GM19043 (cell line): ENCODE data around the gene NR6A1.
"Not testable (repeated sequence)": the region's sequence is repeated elsewhere in the genome, so short reads cannot be mapped to it uniquely, and the experiment has no call there.

Experiments
- ATAC-seq: cut with Tn5 transposase; IDR thresholded peaks from one replicate; pipeline ENCODE4 v1.9.1; 2021; ENCODE audit warnings: low read depth; ENCODE audit not compliant: unreplicated experiment

Gene NR6A1

DNA sequence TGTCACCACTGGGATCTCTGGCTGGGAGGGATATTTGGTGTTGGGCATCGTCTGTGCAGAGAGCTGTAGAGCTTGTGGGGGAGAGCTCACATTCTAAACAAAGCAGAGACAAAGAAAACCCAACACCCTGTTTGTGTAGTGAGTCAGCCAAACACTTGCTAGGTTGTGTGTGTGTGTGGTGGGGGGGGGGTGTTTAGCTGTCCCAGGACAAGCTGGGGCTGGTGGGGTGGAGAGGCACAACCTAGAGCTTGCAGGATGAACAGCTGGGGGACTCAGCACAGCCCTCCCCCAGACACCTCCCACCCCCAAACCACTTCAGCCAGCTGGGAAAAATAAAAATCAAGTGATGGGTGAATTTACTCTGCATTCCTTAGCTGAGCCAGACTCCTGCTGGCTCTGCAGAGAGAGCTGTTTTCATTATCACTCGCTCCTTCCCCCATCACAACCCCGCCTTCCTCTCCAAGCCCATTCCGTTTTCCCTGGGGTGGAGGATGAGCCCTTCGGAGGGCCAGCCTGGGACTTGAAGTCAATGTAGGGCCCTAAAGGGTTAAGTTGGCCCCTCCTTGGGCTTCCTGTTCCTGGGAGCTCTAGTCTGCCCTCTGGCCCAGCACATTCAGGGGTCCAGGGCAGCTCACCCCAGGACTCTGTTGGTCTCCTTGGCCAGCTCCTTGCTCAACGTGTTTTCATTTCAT lies 8.4 kb upstream of the NR6A1 start:
- ATAC-seq, result no peak

DNA sequence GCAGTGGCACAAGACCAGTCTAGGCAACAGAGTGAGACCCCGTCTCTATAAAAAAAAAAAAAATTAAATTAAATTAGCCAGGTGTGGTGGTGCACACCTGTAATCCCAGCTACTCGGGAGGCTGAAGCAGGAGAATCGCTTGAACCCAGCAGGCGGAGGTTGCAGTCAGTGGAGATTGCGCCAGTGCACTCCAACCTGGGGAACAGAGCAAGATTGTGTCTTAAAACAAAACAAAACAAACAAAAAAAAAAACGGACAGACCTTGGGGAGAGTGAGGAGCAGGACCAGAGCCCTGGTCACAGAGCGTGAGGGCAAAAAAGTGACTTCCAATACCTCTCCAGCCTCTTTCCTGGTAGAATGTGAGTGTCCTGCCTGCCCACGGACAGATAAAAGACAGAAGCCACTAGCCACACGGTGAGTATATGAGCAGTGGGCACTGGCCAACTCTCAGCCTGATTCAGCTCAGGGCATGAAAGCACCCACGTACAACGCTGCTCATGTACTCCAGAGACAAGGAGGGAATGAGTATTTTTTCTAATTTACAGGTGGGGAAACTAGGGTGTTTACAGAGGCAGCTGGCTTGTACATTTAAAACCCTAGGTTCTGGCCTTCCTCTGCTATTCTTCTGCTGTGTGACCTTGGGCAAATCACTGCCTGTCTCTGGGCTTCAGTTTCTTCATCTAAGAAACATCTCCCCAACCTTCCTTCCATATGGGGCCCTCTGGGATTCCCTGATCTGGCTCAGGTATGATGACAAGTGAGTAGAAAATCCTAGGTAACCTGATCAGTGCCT lies 7.7 kb upstream of the NR6A1 start:
- ATAC-seq, result no peak

DNA sequence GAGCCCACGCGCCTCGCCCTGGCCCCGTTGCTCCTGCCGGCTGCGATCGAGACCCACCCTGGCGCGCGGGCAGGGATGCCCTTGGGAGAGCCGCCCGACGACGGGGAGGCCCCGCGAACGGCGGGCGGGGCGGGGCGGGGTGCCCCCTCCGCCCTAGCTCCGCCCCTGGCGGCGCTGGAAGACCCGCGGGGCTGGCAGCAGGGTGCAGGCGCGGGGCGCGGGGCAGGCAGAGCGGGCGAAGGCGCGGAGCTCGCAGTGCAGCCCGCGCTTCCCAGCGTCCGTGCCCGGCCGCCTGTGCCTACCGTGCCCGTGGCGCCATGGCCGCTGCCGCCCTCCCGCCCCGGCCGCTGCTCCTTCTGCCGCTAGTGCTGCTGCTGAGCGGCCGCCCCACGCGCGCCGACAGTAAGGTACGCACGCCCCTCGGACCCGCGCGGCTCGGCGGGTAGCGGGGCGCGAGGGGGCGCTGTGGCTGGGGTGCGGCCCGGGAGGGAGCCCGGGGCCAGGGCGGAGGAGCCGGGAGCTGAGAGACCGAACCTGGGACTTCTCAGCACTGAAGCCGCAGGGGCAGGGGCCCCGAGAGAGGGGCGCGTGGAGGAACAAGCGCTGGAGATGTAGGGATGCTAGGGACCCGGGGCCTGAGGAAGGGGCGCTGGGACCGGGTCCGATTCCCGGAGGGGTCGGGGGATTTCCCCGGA lies 6.0 kb upstream of the NR6A1 start, which contains the start of gene OLFML2A:
Gene OLFML2A (plus strand): TSS at position 180 of the 695 bp plus-strand sequence. CDS start 138 bp downstream, at position 318.
- ATAC-seq, result no peak

DNA sequence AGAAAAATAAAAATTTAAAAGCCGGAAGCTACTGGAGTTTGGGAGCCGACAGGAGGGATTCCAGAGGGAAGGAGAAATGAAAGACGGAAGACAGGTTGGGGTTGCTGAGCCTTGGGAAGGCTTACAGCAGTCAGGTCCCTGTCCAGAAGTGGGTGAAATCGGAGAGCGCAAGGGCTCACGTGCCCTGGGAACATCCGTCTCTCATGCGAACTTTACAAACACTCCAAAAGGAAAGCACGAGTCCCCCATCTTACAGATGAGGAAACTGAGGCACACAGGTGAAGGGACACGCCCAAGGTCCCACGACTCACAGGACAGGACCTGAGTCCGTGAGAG lies 5.5 kb upstream of the NR6A1 start:
- ATAC-seq, result no peak

DNA sequence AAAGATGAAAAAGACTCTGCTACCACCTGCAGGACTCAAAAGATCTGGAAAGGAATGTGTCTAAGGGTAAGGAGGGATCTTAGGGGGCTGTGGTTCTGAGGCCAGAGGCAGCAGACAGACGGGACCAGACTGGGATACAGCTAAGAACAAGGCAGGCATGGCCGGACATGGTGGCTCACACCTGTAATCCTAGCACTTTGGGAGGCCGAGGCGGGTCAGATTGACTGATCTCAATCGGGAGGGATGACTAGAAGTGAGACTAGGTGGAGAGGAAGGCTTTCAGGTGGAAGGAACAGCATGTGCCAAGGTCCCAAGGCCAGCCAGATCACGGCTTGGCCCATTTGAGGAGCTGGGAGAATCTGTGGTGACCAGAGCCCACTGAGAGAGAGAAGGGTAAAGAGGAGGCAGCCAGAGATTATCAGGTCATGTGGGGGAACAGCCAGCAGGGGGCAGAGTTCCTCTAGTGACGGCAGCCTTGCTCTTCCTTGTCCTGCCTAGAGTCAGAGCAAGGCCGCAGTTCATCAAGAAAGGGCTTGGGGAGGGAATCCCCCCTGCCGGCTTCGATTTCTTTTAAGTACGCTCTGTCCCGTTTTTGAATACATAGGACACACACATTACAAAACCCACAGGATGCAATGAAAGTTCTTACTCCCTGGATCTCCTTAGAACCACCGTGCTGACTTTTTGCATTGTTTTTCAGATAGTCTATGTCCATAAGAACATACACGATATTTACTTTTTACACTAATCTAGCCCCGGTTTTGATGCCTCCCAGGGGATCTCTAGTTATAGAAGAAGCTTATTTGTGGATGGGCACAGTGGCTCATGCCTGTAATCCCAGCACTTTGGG lies 3.2 kb upstream of the NR6A1 start:
- ATAC-seq, result no peak

DNA sequence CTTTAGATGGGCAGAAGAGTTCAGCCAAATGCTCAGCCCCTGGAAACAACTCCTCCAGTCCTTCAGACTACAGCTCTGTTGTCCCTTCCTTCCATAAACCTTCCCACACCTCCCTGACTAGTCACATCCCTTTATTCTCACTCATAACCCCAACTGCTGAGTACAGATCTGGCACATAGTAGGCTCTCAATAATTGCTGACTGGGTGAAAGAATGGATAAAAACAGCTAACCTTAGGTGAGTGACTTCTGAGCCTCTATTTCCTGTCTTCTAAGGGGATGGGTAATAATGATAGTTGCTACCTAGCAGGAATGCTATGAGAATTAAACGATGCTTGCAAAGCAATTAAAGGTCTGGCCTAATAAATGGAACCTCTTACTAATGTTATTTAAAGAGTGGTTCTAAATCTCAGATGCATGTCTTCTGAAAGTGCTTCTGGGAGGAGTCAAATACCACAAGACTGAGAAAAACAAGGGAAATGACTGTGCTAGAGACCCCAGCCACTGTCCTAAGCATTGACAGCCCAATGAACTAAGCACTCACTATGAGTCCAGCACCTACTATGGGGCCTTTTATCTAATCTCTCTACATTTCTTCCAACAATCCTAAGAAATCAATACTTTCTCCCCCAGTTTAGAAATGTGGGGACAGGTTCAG lies 2.5 kb upstream of the NR6A1 start:
- no peak for ATAC-seq

DNA sequence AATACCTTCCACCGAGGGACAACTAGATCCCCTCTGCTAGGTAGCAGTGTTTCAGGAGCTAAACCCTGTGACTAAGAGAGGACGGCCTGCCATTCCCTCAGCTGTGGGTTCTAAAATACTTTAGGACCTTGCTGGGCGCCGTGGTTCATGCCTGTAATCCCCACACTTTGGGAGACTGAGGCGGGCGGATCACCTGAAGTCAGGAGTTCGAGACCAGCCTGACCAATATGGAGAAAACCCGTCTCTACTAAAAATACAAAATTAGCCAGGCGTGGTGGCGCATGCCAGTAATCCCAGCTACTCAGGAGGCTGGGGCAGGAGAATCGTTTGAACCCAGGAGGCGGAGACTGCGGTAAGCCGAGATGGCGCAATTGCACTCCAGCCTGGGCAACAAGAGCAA lies 1.8 kb upstream of the NR6A1 start:
- not testable (repeated sequence) for ATAC-seq

DNA sequence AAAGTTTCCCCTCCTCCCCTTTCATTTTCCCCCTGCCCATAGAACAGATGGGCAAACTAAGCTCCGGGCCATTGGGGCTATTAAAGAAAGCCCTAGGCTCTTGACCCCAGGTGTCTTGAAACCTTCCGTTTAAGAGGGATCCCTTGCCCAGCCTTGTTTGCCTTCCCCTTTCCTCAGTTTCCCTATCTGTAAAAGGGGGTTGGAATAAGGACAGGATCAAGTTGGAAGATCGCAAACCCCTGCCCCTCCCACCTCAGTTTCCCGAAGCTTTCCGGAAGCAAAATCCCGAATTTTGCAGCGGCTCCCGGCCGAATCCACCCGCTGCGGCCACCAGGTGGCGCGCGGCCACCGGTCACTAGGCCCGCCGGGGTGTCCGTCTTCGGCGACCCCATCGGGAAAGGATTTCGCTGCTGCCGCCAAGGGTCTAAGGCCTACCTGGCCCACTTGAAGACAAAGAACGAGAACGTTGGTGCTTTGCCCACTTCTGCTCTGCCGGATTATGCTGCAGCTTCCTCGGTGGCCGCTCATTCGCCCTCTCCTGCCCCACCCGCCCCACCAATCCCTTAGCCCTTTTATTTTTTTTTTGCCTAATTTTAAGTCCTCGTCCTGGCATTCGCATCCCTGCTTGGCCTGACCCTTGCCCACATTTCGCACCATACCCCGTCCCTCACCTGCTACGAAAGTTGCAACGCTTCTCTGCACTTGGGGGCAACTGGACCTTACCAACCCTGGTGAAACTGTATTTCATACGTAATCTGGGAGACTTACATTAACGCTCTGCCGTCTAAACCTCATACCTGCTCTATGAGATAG lies 962 bp upstream of the NR6A1 start:
- ATAC-seq, result no peak

DNA sequence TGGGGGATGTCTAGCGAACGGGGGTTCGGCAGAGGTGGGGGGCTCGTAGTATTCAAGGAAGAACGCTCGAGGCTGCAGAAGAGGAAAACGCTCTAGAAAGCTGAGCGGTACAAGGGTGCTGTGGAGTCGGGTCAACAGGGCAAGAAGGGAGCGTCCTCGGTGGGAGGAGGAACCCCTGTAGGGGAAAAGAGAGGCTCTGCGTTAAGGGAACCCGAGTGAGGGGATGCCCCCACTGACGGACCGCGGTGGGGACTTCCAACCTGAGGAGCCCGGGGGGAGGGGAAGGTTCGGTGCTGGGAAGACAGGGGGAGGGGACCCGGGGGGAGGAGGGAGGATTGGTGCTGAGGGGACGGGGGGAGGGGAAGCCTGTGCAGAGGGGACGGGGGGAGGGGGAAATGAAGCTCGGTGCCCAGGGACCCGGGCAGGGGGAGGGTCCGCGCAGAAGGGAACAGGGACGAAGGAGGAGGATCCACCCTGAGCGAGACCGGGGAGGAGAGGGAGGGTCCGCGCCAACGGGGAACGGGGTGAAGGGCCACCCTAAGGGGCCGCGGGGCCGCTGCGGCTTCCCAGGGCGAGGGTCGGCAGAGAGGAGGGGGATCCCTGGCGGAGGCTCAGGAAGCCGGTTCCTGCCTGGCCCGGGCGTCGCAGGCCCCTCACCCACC lies 621 bp downstream of the NR6A1 start:
- ATAC-seq, result no peak

DNA sequence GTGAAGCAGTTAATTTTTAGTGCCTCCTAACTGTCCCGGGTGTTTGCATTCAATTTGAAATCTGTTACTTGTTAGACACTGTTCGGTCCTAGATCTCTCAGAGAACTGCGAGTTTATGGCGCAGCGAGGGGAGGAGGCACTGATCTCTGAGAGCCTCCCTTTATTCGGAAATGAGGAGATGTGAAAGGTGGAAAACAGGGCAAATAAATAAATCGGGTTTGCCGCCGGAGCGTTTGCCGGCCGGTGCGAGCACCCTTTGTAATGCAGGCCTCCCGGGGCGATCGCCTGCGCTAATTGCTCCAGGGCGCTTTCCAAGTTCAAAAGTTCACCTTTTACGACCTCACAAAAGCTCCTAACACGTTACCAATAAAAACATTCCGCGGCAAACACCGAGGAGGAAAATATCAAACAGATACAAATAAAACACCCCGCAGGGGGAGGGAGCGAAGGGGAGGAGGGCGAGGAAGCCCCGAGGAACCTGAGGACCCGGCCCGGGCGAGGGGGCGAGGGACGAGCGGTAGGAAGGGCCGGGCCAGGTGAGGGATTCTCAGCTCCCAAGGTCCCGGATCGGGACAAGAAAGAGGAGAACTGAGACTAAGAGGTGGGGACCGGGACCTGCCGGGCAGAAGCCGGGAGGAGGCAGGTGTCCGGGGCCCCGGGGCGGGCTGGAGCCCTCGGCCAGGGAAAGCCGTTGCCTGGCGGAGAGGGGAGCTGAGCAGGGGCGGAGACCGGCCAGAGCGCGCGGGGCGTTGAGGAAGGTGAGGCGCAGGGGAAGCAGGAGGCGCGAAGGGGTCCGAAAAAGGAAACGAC lies 1.4 kb downstream of the NR6A1 start:
- no peak for ATAC-seq

DNA sequence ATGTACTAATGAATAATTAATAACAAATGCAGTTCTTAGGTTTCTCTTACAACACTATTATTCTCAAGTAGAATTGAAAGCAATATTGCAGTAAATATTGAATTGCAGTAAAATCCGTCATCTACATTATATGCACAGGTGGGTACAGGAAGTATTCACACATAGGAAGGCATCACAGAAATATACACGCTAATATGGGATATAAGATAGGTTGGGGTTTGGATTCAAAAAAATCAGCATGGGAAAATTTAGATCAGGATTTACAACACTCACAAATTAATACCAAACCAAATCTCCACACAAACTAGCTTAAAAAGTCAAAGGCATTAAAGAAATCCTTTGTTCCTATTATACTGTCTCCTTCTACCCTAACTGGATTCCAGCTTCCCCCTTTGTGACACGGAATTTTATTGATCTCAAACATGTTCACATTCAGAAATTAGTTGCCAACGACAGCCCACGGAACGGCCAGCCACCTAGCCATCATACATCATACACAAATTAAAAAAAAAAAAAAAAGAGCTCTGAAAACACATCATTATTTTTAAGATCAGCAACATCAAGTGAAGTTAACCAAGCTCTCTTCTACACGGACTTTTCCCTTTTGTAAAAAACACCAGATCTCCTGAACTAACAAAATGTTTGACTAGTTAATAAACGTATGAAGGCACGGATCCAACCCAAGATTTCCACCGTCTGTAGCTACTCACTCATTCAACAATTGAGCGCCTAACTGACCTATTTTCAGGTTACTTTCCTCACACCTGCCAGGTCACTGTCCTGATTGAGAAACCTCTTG lies 2.2 kb downstream of the NR6A1 start:
- no peak for ATAC-seq

DNA sequence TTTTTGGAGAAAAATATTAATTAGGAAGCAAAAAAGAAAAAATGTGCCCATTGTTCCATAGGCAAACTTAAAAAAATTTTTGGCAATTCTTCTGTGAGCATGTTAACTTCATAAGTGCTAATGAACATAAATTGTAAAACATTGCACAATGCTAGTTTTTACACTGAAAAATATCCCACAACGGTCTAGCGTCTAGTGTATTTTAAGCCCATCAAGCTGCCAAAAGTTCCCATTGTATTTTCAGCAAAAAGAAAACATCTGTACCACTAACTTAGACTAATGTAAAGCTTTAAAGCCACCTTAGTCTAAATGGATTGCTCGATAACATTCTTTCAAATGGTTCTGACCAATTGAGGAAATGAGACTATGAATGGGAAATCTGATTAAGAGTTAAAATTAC lies 2.8 kb downstream of the NR6A1 start:
- ATAC-seq, result no peak

DNA sequence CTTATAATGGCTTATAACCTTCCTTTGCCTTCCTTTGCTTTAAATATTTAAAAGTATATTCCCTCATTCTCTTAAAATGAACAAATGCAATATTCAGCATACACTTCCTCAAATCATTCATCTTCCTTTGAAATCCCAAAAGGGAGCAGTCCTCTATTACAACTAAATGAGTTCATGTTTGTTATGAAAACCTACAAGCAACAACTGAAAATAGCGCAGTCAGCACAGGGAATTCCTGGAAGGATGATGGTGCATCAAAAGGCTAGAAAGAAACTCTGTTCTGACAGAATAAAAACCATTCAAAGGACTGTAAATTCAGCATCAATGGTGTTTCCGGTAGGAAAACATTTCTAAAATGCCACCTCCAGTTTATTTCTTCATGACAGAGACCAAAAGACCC lies 3.3 kb downstream of the NR6A1 start:
- ATAC-seq, result no peak

DNA sequence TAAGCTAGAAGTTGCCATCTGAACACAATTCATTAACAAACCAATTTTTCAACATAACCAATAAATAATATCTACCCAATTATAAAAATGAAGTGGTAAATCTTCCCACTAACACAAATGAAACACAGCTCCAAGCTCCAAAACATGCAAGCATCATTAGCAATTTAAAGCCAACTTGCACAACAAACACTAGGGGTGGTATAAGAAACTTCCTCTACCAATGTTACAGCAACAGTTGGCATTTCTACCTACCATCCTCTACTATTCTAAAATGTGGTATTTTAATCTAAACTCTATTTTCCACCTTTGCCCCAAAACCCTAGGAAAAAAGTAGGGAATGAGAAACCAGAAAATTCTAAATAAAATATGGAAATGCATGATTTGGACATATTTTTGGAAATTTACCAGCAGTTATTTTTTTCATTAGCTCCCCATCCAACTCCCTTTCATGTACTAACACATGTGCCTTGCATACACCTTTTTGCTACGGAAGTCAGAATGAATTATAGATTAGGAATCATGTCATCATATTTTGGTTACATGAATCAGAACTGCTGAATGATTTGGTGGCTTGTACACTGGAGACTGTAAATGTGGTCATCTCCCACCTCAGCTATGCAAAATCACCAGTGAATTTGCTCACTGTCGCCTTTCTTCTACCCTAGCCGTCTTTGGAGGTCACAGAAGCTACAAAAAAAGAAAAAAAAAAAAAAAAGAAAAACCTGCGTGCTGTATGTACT lies 4.1 kb downstream of the NR6A1 start:
- no peak for ATAC-seq

DNA sequence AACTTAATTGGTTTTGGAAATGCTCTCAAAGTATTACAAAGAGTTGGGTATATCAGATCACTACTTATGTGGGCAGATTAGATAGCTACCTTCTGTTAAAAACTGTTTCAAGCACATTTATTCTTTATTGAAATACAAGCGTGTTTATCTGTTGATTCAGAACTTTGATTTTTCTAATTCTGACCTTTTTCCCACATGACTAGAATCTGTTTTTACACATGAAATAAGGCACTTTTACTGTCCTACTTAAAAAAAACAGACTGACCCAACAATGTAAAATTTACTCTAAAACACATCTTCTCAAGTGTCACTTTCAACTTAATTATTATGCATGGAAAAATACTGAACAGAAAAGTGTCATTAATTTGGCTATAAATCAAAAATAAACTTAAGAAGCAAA lies 4.8 kb downstream of the NR6A1 start:
- no peak for ATAC-seq

DNA sequence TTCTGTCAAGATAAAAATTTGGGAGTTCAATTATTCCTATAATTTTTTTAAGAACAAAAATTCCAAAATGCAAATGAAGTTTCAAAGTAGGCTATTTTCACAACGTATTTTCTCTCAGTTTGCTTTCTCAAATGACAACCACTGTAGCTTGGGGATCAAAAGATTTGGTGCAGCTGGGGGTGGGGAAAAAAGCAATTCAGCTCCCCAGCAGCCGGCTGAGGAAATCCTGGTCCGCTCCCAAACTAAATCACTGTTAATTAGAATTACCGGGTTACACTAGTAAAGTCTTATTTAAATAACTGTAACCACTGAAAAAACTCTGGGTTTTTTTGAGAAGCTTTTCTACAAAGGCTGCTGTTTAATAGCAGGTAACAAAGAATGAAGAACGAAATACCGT lies 5.7 kb downstream of the NR6A1 start:
- ATAC-seq, result no peak
